Measurements from ENCODE around the gene UNC13C. TPM values are rescaled to one million over a fixed set of nuclear protein-coding genes. Genes with fewer than 3 reads are reported as not detected.
"Not testable (repeated sequence)": the region's sequence is repeated elsewhere in the genome, so short reads cannot be mapped to it uniquely, and the experiment has no call there.

The UNC13C gene
- polyA plus RNA-seq, 6 donors from 2014 or later, result not detected

- Mint-ChIP-seq H3K9me3 (peaks cover 0 to 9% (median 3%) of the 10 kb centered on the region in 7 donors), H3K27ac (no peak overlapping the region), H3K27me3 (no peaks in the 10 kb centered on the region), H3K36me3 (no peaks in the 10 kb centered on the region), H3K4me3 (no peak overlapping the region), H3K4me1 (no peaks in the 10 kb centered on the region)
- ATAC-seq (ENCODE audit: low read depth in 2 of 2) (no peak), DNase-seq (no peak)
Measured at GRCh38 chr15:54374184-54374952, 396.1 kb downstream of the UNC13C start.

- Mint-ChIP-seq H3K36me3 (no peaks in the 10 kb centered on the region), H3K4me1 (no peaks in the 10 kb centered on the region), H3K27me3 (no peaks in the 10 kb centered on the region), H3K4me3 (peak overlapping the region in 1 of 8 donors; percentile 54), H3K9me3 (no peaks in the 10 kb centered on the region), H3K27ac (no peak overlapping the region)
- DNase-seq (no peak), ATAC-seq (ENCODE audit: low read depth in 2 of 2) (no peak)
Measured at GRCh38 chr15:54387799-54388198, 409.6 kb downstream of the UNC13C start.

GRCh38 chr15:54388746-54389145 is 410.5 kb downstream of the UNC13C start:
- H3K4me1 Mint-ChIP-seq, result no peaks in the 10 kb centered on the region
- ATAC-seq (ENCODE audit: low read depth in 2 of 2) (no peak), DNase-seq (no peak)
- H3K36me3 Mint-ChIP-seq, result no peaks in the 10 kb centered on the region
- no peak overlapping the region for H3K27ac Mint-ChIP-seq
- no peaks in the 10 kb centered on the region for H3K27me3 Mint-ChIP-seq
- no peaks in the 10 kb centered on the region for H3K9me3 Mint-ChIP-seq
- H3K4me3 Mint-ChIP-seq, result no peak overlapping the region

GRCh38 chr15:54410481-54410880 is 432.2 kb downstream of the UNC13C start:
- DNase-seq, result no peak
- no peak overlapping the region for H3K27ac Mint-ChIP-seq
- no peaks in the 10 kb centered on the region for H3K9me3 Mint-ChIP-seq
- H3K4me3 Mint-ChIP-seq, result no peak overlapping the region
- no peak for ATAC-seq (ENCODE audit: low read depth in 2 of 2)
- H3K36me3 Mint-ChIP-seq, result no peaks in the 10 kb centered on the region
- H3K4me1 Mint-ChIP-seq, result no peaks in the 10 kb centered on the region
- H3K27me3 Mint-ChIP-seq, result no peaks in the 10 kb centered on the region

- no peaks in the 10 kb centered on the region for H3K36me3 Mint-ChIP-seq
- no peak overlapping the region for H3K27ac Mint-ChIP-seq
- no peak overlapping the region for H3K4me3 Mint-ChIP-seq
- H3K4me1 Mint-ChIP-seq, result no peaks in the 10 kb centered on the region
- peaks cover 0 to 11% (median 5%) of the 10 kb centered on the region in 7 donors for H3K9me3 Mint-ChIP-seq
- H3K27me3 Mint-ChIP-seq, result no peaks in the 10 kb centered on the region
- ATAC-seq (ENCODE audit: low read depth in 2 of 2) (no peak), DNase-seq (no peak)
Measured at GRCh38 chr15:54424171-54424570, 445.9 kb downstream of the UNC13C start.

- no peaks in the 10 kb centered on the region for H3K27me3 Mint-ChIP-seq
- no peak overlapping the region for H3K27ac Mint-ChIP-seq
- H3K9me3 Mint-ChIP-seq, result peaks cover 0 to 10% (median 6%) of the 10 kb centered on the region in 7 donors
- ATAC-seq (ENCODE audit: low read depth in 2 of 2), result no peak
- no peak for DNase-seq
- H3K36me3 Mint-ChIP-seq, result no peaks in the 10 kb centered on the region
- H3K4me1 Mint-ChIP-seq, result no peaks in the 10 kb centered on the region
- H3K4me3 Mint-ChIP-seq, result no peak overlapping the region
Measured at GRCh38 chr15:54428596-54428995, 450.4 kb downstream of the UNC13C start.

- H3K36me3 Mint-ChIP-seq; H3K27ac Mint-ChIP-seq; H3K4me3 Mint-ChIP-seq; H3K27me3 Mint-ChIP-seq; ATAC-seq (ENCODE audit: low read depth in 2 of 2); H3K4me1 Mint-ChIP-seq; DNase-seq: not testable (repeated sequence)
- peaks cover 14 to 47% (median 37%) of the 10 kb centered on the region in 7 donors for H3K9me3 Mint-ChIP-seq
Measured at GRCh38 chr15:54450288-54450687, 472.0 kb downstream of the UNC13C start.

GRCh38 chr15:54456413-54456812 is 478.2 kb downstream of the UNC13C start:
- peaks cover 16 to 75% (median 33%) of the 10 kb centered on the region in 7 donors for H3K9me3 Mint-ChIP-seq

GRCh38 chr15:54462511-54462913 is 484.3 kb downstream of the UNC13C start:
- ATAC-seq (ENCODE audit: low read depth in 2 of 2) (no peak), DNase-seq (no peak)
- Mint-ChIP-seq H3K36me3 (peaks cover 0 to 4% of the 10 kb centered on the region in 2 donors), H3K9me3 (peaks cover 4 to 32% (median 13%) of the 10 kb centered on the region in 7 donors), H3K4me1 (no peaks in the 10 kb centered on the region), H3K27me3 (no peaks in the 10 kb centered on the region), H3K4me3 (no peak overlapping the region), H3K27ac (no peak overlapping the region)

More at GRCh38 chr15:54456413-54456812, 478.2 kb downstream of the UNC13C start:
- DNase-seq, result no peak
- ATAC-seq (ENCODE audit: low read depth in 2 of 2), result no peak
- Mint-ChIP-seq H3K4me3 (no peak overlapping the region), H3K27me3 (no peaks in the 10 kb centered on the region), H3K36me3 (peaks cover 0 to 8% of the 10 kb centered on the region in 2 donors), H3K4me1 (no peaks in the 10 kb centered on the region), H3K27ac (no peak overlapping the region)

- ATAC-seq (ENCODE audit: low read depth in 2 of 2), result no peak
- H3K4me3 Mint-ChIP-seq, result no peak overlapping the region
- H3K36me3 Mint-ChIP-seq, result no peaks in the 10 kb centered on the region
- no peaks in the 10 kb centered on the region for H3K4me1 Mint-ChIP-seq
- peaks cover 4 to 24% (median 10%) of the 10 kb centered on the region in 7 donors for H3K9me3 Mint-ChIP-seq
- no peaks in the 10 kb centered on the region for H3K27me3 Mint-ChIP-seq
- DNase-seq, result no peak
- H3K27ac Mint-ChIP-seq, result no peak overlapping the region
Measured at GRCh38 chr15:54481819-54482218, 503.6 kb downstream of the UNC13C start.

GRCh38 chr15:54482251-54482650 is 504.0 kb downstream of the UNC13C start:
- H3K27me3 Mint-ChIP-seq, result no peaks in the 10 kb centered on the region
- DNase-seq, result no peak
- no peak overlapping the region for H3K4me3 Mint-ChIP-seq
- peaks cover 4 to 24% (median 10%) of the 10 kb centered on the region in 7 donors for H3K9me3 Mint-ChIP-seq
- H3K36me3 Mint-ChIP-seq, result no peaks in the 10 kb centered on the region
- H3K27ac Mint-ChIP-seq, result no peak overlapping the region
- H3K4me1 Mint-ChIP-seq, result no peaks in the 10 kb centered on the region
- ATAC-seq (ENCODE audit: low read depth in 2 of 2), result no peak

- H3K36me3 Mint-ChIP-seq, result no peaks in the 10 kb centered on the region
- H3K4me1 Mint-ChIP-seq, result no peaks in the 10 kb centered on the region
- DNase-seq, result no peak
- no peak for ATAC-seq (ENCODE audit: low read depth in 2 of 2)
- no peak overlapping the region for H3K27ac Mint-ChIP-seq
- peaks cover 0 to 2% (median 0%) of the 10 kb centered on the region in 7 donors for H3K9me3 Mint-ChIP-seq
- no peaks in the 10 kb centered on the region for H3K27me3 Mint-ChIP-seq
- no peak overlapping the region for H3K4me3 Mint-ChIP-seq
Measured at GRCh38 chr15:54500330-54500729, 522.1 kb downstream of the UNC13C start.

GRCh38 chr15:54502416-54503075 is 524.3 kb downstream of the UNC13C start:
- Mint-ChIP-seq H3K27ac (no peak overlapping the region), H3K36me3 (no peaks in the 10 kb centered on the region), H3K4me1 (no peaks in the 10 kb centered on the region), H3K27me3 (no peaks in the 10 kb centered on the region), H3K4me3 (no peak overlapping the region), H3K9me3 (peaks cover 0 to 2% (median 0%) of the 10 kb centered on the region in 7 donors)
- no peak for ATAC-seq (ENCODE audit: low read depth in 2 of 2)
- no peak for DNase-seq

- Mint-ChIP-seq H3K4me3 (no peak overlapping the region), H3K27me3 (no peaks in the 10 kb centered on the region), H3K27ac (no peak overlapping the region), H3K9me3 (no peaks in the 10 kb centered on the region), H3K36me3 (no peaks in the 10 kb centered on the region), H3K4me1 (no peaks in the 10 kb centered on the region)
- no peak for DNase-seq
- ATAC-seq (ENCODE audit: low read depth in 2 of 2), result no peak
Measured at GRCh38 chr15:54504695-54505094, 526.5 kb downstream of the UNC13C start.
